K562 (cell line): ENCODE data around the gene ABHD12. TPM values are rescaled to one million over a fixed set of nuclear protein-coding genes. Genes with fewer than 3 reads are reported as not detected.
A peak's percentile ranks its signal among the peaks of the same experiment; 100 is the strongest.

Experiments used
- ATAC-seq: fragments of 200-7000 bp; cut with Tn5 transposase; 3 replicates; pipeline ENCODE4 v1.9.1; 2020; ENCODE audit warnings: moderate library complexity
- BruUV-seq: library from RNA; stranded (reverse); fragments of 400-500 nt; replicated peaks from 2 replicates; lab custom pipeline; 2021; lab: Mats Ljungman, UMichigan
- CTCF ChIA-PET: fragments of 300-600 bp; formaldehyde crosslinking; extraction: SDS; loops from one replicate; lab custom pipeline; 2021; ENCODE audit warnings: low intra/inter-chr PET ratio; lab: Yijun Ruan, JAX
- POLR2A ChIA-PET: fragments of 300-600, 350-650 bp; sonication (Branson Sonifier 250); formaldehyde crosslinking; extraction: SDS; loops from one replicate; lab custom pipeline; 2021; ENCODE audit warnings: antibody characterized with exemption, inconsistent platforms; lab: Yijun Ruan, JAX
- DNase-seq, 4 experiments: peaks; one replicate each; pipeline versions ENCODE4 v3.0.0 to v3.0.0-alpha.2; 2011 to 2018; ENCODE audit warnings: low spot score in 3 of 4, mixed read lengths in 3 of 4; ENCODE audit errors: extremely low read depth in 1 of 4
- FAIRE-seq: peaks from 2 replicates; lab custom pipeline; 2011; peaks lifted over from hg19 to GRCh38; lab: Jason Lieb, UNC
- H2AFZ ChIP-seq: 2 replicates; pipeline ENCODE4 v1.6.0; 2011; ENCODE audit warnings: low read depth, low read length, control low read depth, inconsistent platforms
- H3K27ac ChIP-seq: fragments of 200-600 bp; 3 replicates; pipeline ENCODE4 v1.8.0; 2011; ENCODE audit warnings: low read depth, mild to moderate bottlenecking, control low read depth, inconsistent platforms, low read length, moderate library complexity, mixed read lengths; ENCODE audit errors: extremely low read depth
- H3K27me3 ChIP-seq, 2 experiments: fragments of 300-600 bp in 1 of 2; 2 replicates in 1 of 2; 3 replicates in 1 of 2; pipeline versions ENCODE4 v1.6.0 to v1.8.0; 2011; ENCODE audit warnings: inconsistent platforms in 2 of 2, low read length in 2 of 2, mild to moderate bottlenecking in 1 of 2, mixed read lengths in 1 of 2, moderate library complexity in 1 of 2; ENCODE audit not compliant: control insufficient read depth in 2 of 2, insufficient read depth in 2 of 2
- H3K36me3 ChIP-seq: fragments of 300-600 bp; 3 replicates; pipeline ENCODE4 v1.8.0; 2011; ENCODE audit warnings: mild to moderate bottlenecking, low read length, inconsistent platforms; ENCODE audit not compliant: control insufficient read depth, insufficient read depth
- H3K4me1 ChIP-seq, 2 experiments: fragments of 200-600 bp in 1 of 2; replicated peaks in 1 of 2; 2 replicates in 1 of 2; 3 replicates in 1 of 2; pipeline versions ENCODE4 v1.5.1 to v1.8.0; 2011; ENCODE audit warnings: inconsistent platforms in 2 of 2, low read length in 2 of 2, mild to moderate bottlenecking in 1 of 2, mixed read lengths in 1 of 2, moderate library complexity in 1 of 2; ENCODE audit not compliant: control insufficient read depth in 2 of 2, insufficient read depth in 2 of 2
- H3K4me2 ChIP-seq: 2 replicates; pipeline ENCODE4 v1.6.1; 2011; ENCODE audit warnings: low read length, control low read depth, inconsistent platforms, mixed read lengths; ENCODE audit not compliant: insufficient read depth
- H3K4me3 ChIP-seq: fragments of 200-600 bp; sonication (generic), shearing (Covaris generic); 2 replicates; pipeline ENCODE4 v1.5.1; 2016; ENCODE audit warnings: control low read depth, inconsistent platforms
- H3K79me2 ChIP-seq: fragments of 200-600 bp; 3 replicates; pipeline ENCODE4 v1.8.0; 2011; ENCODE audit warnings: low read length, inconsistent platforms; ENCODE audit not compliant: control insufficient read depth, insufficient read depth
- H3K9ac ChIP-seq, 2 experiments: 2 replicates each; pipeline versions ENCODE4 v1.6.0 to v1.6.1; 2011; ENCODE audit warnings: low read depth in 2 of 2, low read length in 2 of 2, control low read depth in 1 of 2, inconsistent platforms in 1 of 2, mild to moderate bottlenecking in 1 of 2, mixed read lengths in 1 of 2; ENCODE audit not compliant: insufficient read depth in 1 of 2
- H3K9me1 ChIP-seq: one replicate; pipeline ENCODE4 v1.6.0; 2011; ENCODE audit warnings: inconsistent platforms, mild to moderate bottlenecking, low read length, moderate library complexity; ENCODE audit not compliant: control insufficient read depth, insufficient read depth
- H3K9me3 ChIP-seq: replicated peaks from 2 replicates; pipeline ENCODE4 v1.5.1; 2011; ENCODE audit warnings: low read depth, low read length, inconsistent platforms; ENCODE audit not compliant: control insufficient read depth, insufficient read depth
- H4K20me1 ChIP-seq: replicated peaks from 2 replicates; pipeline ENCODE4 v1.6.1; 2011; ENCODE audit warnings: low read length, inconsistent platforms, mixed read lengths; ENCODE audit not compliant: control insufficient read depth, insufficient read depth
- CTBP1 ChIP-seq: fragments of 450-650 bp; IDR thresholded peaks from 2 replicates; pipeline ENCODE4 v1.6.1; 2016; ENCODE audit warnings: borderline replicate concordance
- ETS2 ChIP-seq: IDR thresholded peaks from 2 replicates; pipeline ENCODE4 v1.6.1; 2016; ENCODE audit warnings: borderline replicate concordance, missing genetic modification characterization, mild to moderate bottlenecking, moderate library complexity, missing compliant biosample characterization; ENCODE audit not compliant: poor library complexity, severe bottlenecking
- GABPB1 ChIP-seq: sonication (generic); formaldehyde crosslinking; IDR thresholded peaks from 2 replicates; pipeline ENCODE4 v1.8.0; 2022; ENCODE audit warnings: mild to moderate bottlenecking, missing genetic modification reagents
- HDAC6 ChIP-seq: IDR thresholded peaks from 2 replicates; pipeline ENCODE4 v1.6.1; 2012; ENCODE audit warnings: low read depth, mild to moderate bottlenecking, control low read depth, inconsistent platforms, low read length, moderate library complexity
- KLF13 ChIP-seq: fragments of 450-650 bp; IDR thresholded peaks from 2 replicates; pipeline ENCODE4 v1.6.1; 2016; ENCODE audit warnings: missing genetic modification characterization, low read depth, mild to moderate bottlenecking, missing compliant biosample characterization, moderate library complexity, borderline replicate concordance
- MEF2A ChIP-seq: IDR thresholded peaks from 2 replicates; pipeline ENCODE4 v1.6.1; 2011; ENCODE audit warnings: low read depth, mild to moderate bottlenecking, low read length, moderate library complexity; ENCODE audit not compliant: control insufficient read depth
- in situ Hi-C: fragments of 300-500 bp; cut with MboI; formaldehyde crosslinking; loops from 4 replicates; pipeline ENCODE4 v1.15.0; 2018; ENCODE audit warnings: inconsistent platforms, mixed read lengths
- intact Hi-C: fragments of 100-400 bp; cut with micrococcal nuclease; formaldehyde crosslinking; loops from 2 replicates; pipeline ENCODE4 v1.14.2; 2022
- polyA plus RNA-seq, 8 experiments: library from polyadenylated mRNA; depleted of rRNA in 4 of 8; stranded (reverse) in 5 of 8; unstranded in 3 of 8; fragments of >200 nt; fragmentation: Nextera tagmentation in 2 of 8; fragmentation: Illumina TruSeq in 1 of 8; extraction: Ambion mirVana in 2 of 8; extraction: Trizol in 1 of 8; gene quantifications; 2 replicates each; pipeline versions ENCODE4 v1.2.1 to v1.2.3, GENCODE V29; 2011 to 2014; ENCODE audit warnings: inconsistent platforms in 1 of 8, missing spikeins in 1 of 8
- total RNA-seq, 7 experiments: library from RNA; depleted of rRNA in 6 of 7; stranded (reverse); fragments of >200 nt in 6 of 7; fragmentation: Illumina TruSeq in 2 of 7; extraction: Trizol in 2 of 7; gene quantifications; 2 replicates each; pipeline versions ENCODE4 v1.2.1 to v1.2.3, GENCODE V29; 2011 to 2021; ENCODE audit warnings: low replicate concordance in 1 of 7
- TF ChIP-seq, protein P1 (sequence below): fragments of 450-650 bp; formaldehyde crosslinking; IDR thresholded peaks from 2 replicates; pipeline ENCODE4 v1.4.0; 2020; ENCODE audit warnings: mild to moderate bottlenecking, moderate library complexity
- TF ChIP-seq, protein P2 (sequence below): fragments of 250-450 bp; sonication (Bioruptor Pico); IDR thresholded peaks from 2 replicates; pipeline ENCODE4 v1.4.0; 2020; ENCODE audit warnings: mild to moderate bottlenecking, moderate library complexity

The ABHD12 gene
- total and polyA plus RNA-seq, 9 of the 15 experiments (the other 6 are each of a cell fraction or from before 2014, with no cell fraction given) = 0.65 to 15.6 (median 9.1) TPM

DNA sequence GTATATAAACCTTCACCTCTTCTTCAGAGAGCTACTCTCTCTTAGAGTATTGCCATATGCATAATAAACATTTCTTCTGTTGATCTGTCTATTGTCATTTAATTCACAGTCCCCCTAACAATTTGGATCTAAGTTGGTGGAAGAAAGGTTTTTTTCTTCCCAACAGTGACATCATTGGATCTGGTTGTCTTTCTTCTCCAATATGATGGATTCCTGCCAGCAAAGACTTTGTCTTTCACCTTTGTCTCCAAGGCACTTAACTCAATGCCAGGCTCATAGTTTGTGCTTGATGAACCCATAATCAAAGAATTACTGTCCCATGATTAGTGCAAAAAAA is 39.6 kb downstream of the ABHD12 start:
- Histone ChIP-seq H3K4me2 (no peak overlapping the region), H3K27ac (no peak overlapping the region), H3K27me3 (no peaks in the 10 kb centered on the region), H3K4me3 (no peak overlapping the region), H3K4me1 (peaks cover 0 to 4% of the 10 kb centered on the region in 2 experiments; a peak in 3 of 5 replicates), H3K36me3 (no peaks in the 10 kb centered on the region), H3K9ac (no peak overlapping the region), H3K9me1 (no peaks in the 10 kb centered on the region), H3K9me3 (0 out of 2 replicates have a peak, but pooled peaks cover 2% of the 10 kb centered on the region), H3K79me2 (0 out of 3 replicates have a peak, but pooled peaks cover 3% of the 10 kb centered on the region), H2AFZ (no peak overlapping the region), H4K20me1 (no peaks in the 10 kb centered on the region)
- ChIA-PET POLR2A (no interaction called here), CTCF (no interaction called here)
- FAIRE-seq (no peak), ATAC-seq (no peak), DNase-seq (no peak)
- intact Hi-C loops = no loop called here
- BruUV-seq = no TSS peak
- in situ Hi-C loops = no loop called here
- TF ChIP-seq, protein P1, sequence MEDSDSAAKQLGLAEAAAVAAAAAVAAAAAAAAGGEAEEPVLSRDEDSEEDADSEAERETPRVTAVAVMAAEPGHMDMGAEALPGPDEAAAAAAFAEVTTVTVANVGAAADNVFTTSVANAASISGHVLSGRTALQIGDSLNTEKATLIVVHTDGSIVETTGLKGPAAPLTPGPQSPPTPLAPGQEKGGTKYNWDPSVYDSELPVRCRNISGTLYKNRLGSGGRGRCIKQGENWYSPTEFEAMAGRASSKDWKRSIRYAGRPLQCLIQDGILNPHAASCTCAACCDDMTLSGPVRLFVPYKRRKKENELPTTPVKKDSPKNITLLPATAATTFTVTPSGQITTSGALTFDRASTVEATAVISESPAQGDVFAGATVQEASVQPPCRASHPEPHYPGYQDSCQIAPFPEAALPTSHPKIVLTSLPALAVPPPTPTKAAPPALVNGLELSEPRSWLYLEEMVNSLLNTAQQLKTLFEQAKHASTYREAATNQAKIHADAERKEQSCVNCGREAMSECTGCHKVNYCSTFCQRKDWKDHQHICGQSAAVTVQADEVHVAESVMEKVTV (CRISPR knock-in tag) = no peak
- TF ChIP-seq MEF2A (no peak), ETS2 (tag) (no peak), HDAC6 (no peak), KLF13 (tag) (no peak), CTBP1 (0 out of 2 replicates have a peak, but pooled peaks have one; percentile 1), GABPB1 (CRISPR knock-in tag) (no peak)
- TF ChIP-seq, protein P2, sequence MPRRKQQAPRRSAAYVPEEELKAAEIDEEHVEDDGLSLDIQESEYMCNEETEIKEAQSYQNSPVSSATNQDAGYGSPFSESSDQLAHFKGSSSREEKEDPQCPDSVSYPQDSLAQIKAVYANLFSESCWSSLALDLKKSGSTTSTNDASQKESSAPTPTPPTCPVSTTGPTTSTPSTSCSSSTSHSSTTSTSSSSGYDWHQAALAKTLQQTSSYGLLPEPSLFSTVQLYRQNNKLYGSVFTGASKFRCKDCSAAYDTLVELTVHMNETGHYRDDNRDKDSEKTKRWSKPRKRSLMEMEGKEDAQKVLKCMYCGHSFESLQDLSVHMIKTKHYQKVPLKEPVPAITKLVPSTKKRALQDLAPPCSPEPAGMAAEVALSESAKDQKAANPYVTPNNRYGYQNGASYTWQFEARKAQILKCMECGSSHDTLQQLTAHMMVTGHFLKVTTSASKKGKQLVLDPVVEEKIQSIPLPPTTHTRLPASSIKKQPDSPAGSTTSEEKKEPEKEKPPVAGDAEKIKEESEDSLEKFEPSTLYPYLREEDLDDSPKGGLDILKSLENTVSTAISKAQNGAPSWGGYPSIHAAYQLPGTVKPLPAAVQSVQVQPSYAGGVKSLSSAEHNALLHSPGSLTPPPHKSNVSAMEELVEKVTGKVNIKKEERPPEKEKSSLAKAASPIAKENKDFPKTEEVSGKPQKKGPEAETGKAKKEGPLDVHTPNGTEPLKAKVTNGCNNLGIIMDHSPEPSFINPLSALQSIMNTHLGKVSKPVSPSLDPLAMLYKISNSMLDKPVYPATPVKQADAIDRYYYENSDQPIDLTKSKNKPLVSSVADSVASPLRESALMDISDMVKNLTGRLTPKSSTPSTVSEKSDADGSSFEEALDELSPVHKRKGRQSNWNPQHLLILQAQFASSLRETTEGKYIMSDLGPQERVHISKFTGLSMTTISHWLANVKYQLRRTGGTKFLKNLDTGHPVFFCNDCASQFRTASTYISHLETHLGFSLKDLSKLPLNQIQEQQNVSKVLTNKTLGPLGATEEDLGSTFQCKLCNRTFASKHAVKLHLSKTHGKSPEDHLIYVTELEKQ = no peak
